Fibroblast of the aortic adventitia (primary cell): Measurements from ENCODE around the gene ZFP36L2. TPM values are rescaled to one million over a fixed set of nuclear protein-coding genes. Genes with fewer than 3 reads are reported as not detected.
A peak's percentile ranks its signal among the peaks of the same experiment; 100 is the strongest.

ENCODE experiments used
- DNase-seq: peaks from one replicate; pipeline ENCODE4 v3.0.0-alpha.2; 2010; ENCODE audit warnings: low read depth
- H3K4me3 ChIP-seq: 2 replicates; pipeline ENCODE4 v1.5.1; 2011; ENCODE audit warnings: low read depth, mild to moderate bottlenecking, control low read depth, low read length, moderate library complexity
- CTCF ChIP-seq: IDR thresholded peaks from 2 replicates; pipeline ENCODE4 v1.5.1; 2011; ENCODE audit warnings: mild to moderate bottlenecking, low read length, control low read depth, inconsistent platforms; ENCODE audit not compliant: insufficient read depth
- total RNA-seq: library from RNA; depleted of rRNA; stranded (reverse); fragments of >200 nt; gene quantifications from 2 replicates; pipeline ENCODE4 v1.2.3, GENCODE V29; 2012; ENCODE audit warnings: low replicate concordance

Gene ZFP36L2
- total RNA-seq, 1 donor = 34.3 TPM

- peak; percentile 85 for DNase-seq
- no peak for TF ChIP-seq CTCF
- no peak overlapping the region for H3K4me3 ChIP-seq
These were observed 24.8 kb upstream of the ZFP36L2 start for GRCh38 chr2:43251171-43251731.

- TF ChIP-seq CTCF = no peak
- H3K4me3 ChIP-seq = no peak overlapping the region
- DNase-seq = no peak
These were observed 23.6 kb upstream of the ZFP36L2 start for GRCh38 chr2:43250015-43250414.

- no peak for TF ChIP-seq CTCF
- no peak for DNase-seq
- H3K4me3 ChIP-seq = no peak overlapping the region
These were observed 22.2 kb upstream of the ZFP36L2 start for GRCh38 chr2:43248621-43249020.

DNA sequence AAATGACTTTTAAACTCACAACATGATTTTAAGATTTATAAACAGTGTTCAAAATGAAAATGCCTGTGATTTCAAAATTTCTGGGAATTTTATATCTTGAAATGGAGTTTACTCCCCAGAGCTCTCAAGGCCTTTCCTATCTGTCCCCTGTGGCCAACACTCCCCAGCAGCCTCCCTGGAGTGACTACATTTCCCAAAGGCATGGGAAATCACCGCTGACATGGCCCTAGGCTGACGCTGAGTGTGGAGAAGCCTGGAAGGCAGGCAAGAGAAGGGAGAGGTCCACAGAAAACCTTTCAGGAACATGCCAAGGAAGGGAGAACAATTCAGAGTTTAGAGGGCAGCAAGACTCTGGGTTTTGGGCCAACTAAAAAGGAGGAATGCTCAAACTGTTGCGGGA lies 20.2 kb upstream of the ZFP36L2 start:
- no peak for TF ChIP-seq CTCF
- H3K4me3 ChIP-seq = no peak overlapping the region
- DNase-seq = no peak

- TF ChIP-seq CTCF = no peak
- H3K4me3 ChIP-seq = no peak overlapping the region
- no peak for DNase-seq
These were observed 15.2 kb upstream of the ZFP36L2 start for GRCh38 chr2:43241558-43241957.

DNA sequence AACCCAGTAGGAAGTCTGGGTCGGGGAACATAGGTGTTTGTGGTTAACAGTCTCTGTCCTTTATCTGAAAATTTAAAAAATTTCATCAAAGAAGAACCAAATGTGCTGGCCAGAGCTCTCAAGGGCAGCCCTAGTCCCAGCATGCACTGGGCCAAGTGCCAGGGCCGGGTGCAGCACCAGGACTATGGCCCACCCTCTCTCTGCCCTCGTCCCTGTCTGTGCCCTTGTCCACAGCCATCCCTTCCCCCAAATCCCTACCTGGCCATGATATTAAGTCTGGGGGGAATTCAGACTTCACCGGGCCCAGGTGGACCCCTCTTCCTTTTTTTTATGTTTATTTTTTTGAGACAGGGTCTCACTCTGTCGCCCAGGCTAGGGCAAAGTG lies 14.4 kb upstream of the ZFP36L2 start:
- no peak for TF ChIP-seq CTCF
- no peak overlapping the region for H3K4me3 ChIP-seq
- DNase-seq = no peak
